ENCODE data around the gene RNF220. TPM values are rescaled to one million over a fixed set of nuclear protein-coding genes. Genes with fewer than 3 reads are reported as not detected.

Gene RNF220
- total RNA-seq, 6 experiments from 2014 or later, result 42.1 to 54.7 (median 51.9) TPM

GRCh38 chr1:44476891-44477290 is 71.8 kb downstream of the RNF220 start:
- Mint-ChIP-seq H3K27me3 (ENCODE audit: insufficient read depth) (peaks cover 49% of the 10 kb centered on the region), H3K36me3 (ENCODE audit: low read depth) (peaks cover 1% of the 10 kb centered on the region; the same call in 1 of the 2 replicates), H3K9me3 (0 out of 2 replicates have a peak, but pooled peaks cover 5% of the 10 kb centered on the region), H3K4me3 (no peak overlapping the region), H3K27ac (no peak overlapping the region), H3K4me1 (ENCODE audit: low read depth) (peaks cover 6% of the 10 kb centered on the region; the same call in 1 of the 2 replicates)
- TF ChIP-seq, protein P1, sequence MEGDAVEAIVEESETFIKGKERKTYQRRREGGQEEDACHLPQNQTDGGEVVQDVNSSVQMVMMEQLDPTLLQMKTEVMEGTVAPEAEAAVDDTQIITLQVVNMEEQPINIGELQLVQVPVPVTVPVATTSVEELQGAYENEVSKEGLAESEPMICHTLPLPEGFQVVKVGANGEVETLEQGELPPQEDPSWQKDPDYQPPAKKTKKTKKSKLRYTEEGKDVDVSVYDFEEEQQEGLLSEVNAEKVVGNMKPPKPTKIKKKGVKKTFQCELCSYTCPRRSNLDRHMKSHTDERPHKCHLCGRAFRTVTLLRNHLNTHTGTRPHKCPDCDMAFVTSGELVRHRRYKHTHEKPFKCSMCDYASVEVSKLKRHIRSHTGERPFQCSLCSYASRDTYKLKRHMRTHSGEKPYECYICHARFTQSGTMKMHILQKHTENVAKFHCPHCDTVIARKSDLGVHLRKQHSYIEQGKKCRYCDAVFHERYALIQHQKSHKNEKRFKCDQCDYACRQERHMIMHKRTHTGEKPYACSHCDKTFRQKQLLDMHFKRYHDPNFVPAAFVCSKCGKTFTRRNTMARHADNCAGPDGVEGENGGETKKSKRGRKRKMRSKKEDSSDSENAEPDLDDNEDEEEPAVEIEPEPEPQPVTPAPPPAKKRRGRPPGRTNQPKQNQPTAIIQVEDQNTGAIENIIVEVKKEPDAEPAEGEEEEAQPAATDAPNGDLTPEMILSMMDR (IDR thresholded peaks at IDR 0.05), result no peak
- DNase-seq, result no peak

DNA sequence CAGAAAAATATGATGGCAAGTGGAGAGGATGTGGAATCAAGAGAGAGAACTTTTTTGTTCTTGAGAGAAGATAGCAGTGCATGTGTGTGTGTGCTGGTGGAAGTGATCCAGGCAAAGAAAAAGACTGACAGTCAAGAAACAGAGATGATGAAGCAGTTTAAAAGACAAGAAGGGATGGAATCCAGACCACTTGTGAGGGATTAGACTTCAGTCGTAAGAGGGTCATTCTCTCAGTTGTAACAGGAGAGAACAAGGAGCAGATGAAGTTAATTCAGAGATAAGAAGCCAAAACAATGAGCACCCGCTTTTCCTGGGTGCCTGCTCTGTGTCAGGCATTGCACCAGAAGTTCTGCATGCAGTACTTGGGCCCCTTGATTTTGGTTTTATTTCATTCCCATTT is 76.6 kb downstream of the RNF220 start:
- TF ChIP-seq, protein P1 (IDR thresholded peaks at IDR 0.05), result no peak
- no peaks in the 10 kb centered on the region for H3K36me3 Mint-ChIP-seq (ENCODE audit: low read depth)
- no peak overlapping the region for H3K27ac Mint-ChIP-seq
- no peak for DNase-seq
- no peak overlapping the region for H3K4me3 Mint-ChIP-seq
- peaks cover 49% of the 10 kb centered on the region for H3K27me3 Mint-ChIP-seq (ENCODE audit: insufficient read depth)
- H3K9me3 Mint-ChIP-seq, result no peaks in the 10 kb centered on the region
- peaks cover 26% of the 10 kb centered on the region for H3K4me1 Mint-ChIP-seq (ENCODE audit: low read depth)

DNA sequence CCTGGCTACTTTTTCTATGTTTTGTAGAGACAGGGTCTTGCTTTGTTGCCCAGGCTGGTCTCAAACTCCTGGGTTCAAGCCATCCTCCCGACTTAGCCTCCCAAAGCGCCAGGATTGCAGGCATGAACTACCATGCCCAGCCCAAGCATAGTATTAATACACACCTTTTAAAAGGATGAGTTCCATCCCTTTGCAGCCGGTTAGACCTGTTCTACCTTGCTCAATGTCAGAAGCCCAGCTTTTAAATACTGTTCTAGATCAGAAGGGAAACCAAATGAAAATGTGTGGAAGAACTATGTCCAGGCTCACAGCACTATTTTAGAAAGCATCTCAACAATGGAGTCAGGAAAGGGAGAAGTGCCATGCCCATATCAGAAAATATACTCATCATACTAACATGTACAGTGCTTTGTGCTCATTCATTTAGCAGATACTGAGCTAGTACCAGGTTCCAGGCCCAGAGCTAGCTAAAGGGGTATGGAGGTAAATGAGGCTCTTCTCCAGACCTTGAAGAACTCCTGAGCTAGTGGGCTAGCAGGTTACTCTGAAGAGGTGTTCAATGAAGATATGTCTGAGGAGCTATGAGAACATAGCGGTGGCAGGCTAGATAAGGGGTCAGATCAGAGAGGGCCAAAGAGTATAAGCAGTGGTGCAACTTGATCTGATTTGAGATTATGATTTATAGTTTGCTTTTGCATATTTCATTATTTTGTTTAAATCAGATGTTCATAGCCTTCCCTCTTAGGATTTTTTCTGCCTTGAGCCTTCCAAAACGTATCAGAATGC is 78.2 kb downstream of the RNF220 start:
- peaks cover 26% of the 10 kb centered on the region for H3K4me1 Mint-ChIP-seq (ENCODE audit: low read depth)
- peaks cover 39% of the 10 kb centered on the region for H3K27me3 Mint-ChIP-seq (ENCODE audit: insufficient read depth)
- no peak overlapping the region for H3K27ac Mint-ChIP-seq
- TF ChIP-seq, protein P1 (IDR thresholded peaks at IDR 0.05), result no peak
- H3K36me3 Mint-ChIP-seq (ENCODE audit: low read depth), result no peaks in the 10 kb centered on the region
- H3K4me3 Mint-ChIP-seq, result no peak overlapping the region
- H3K9me3 Mint-ChIP-seq, result no peaks in the 10 kb centered on the region
- no peak for DNase-seq

- Mint-ChIP-seq H3K27me3 (ENCODE audit: insufficient read depth) (peaks cover 30% of the 10 kb centered on the region), H3K36me3 (ENCODE audit: low read depth) (no peaks in the 10 kb centered on the region), H3K27ac (no peak overlapping the region; the same call in 1 of the 2 replicates), H3K4me1 (ENCODE audit: low read depth) (peaks cover 30% of the 10 kb centered on the region), H3K4me3 (no peak overlapping the region), H3K9me3 (no peaks in the 10 kb centered on the region)
- no peak for DNase-seq
- TF ChIP-seq, protein P1 (IDR thresholded peaks at IDR 0.05), result no peak
These were observed 79.2 kb downstream of the RNF220 start for GRCh38 chr1:44484155-44484688.

DNA sequence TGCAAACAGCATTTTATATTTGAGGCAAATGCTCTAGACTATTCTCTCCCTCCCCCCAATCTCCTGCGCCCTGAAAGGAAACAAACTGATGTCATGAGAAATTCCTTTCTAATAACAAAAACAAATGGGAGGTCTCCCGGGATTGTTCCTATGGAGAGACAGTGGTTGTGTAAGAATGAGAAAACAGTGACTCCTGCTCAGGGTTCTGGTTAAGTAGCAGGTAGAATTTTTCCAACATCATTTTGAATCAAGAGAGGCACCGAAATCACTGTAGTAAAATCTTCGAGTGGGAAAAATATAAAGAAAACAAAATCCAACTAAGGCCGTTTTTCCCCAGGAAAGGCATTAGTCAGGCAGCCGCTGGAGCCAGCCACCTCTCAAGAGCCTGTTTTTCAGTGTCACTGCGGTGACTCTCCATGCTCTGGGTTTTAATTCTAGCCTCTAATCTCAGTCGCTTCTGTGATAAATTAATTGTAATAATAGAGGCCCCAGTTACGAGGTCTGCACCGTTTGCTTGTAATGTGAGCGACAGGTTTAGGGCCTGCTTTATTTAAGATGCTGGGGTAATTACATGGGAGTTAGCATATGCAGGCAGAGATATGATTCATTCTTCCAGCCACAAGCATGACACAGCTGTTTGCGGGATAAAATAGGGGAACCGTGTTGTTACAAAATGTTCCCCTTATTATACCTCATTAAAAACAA is 80.3 kb downstream of the RNF220 start:
- H3K9me3 Mint-ChIP-seq, result no peaks in the 10 kb centered on the region
- peak overlapping the region; percentile 29; the same call in 1 of the 2 replicates for H3K4me3 Mint-ChIP-seq
- TF ChIP-seq, protein P1 (IDR thresholded peaks at IDR 0.05), result no peak
- peak; percentile 84 for DNase-seq
- peak overlapping the region; percentile 82 for H3K27ac Mint-ChIP-seq
- peaks cover 35% of the 10 kb centered on the region for H3K4me1 Mint-ChIP-seq (ENCODE audit: low read depth)
- no peaks in the 10 kb centered on the region for H3K36me3 Mint-ChIP-seq (ENCODE audit: low read depth)
- peaks cover 23% of the 10 kb centered on the region for H3K27me3 Mint-ChIP-seq (ENCODE audit: insufficient read depth)
